HepG2 (cell line): ENCODE results near the gene UCN2. TPM values are rescaled to one million over a fixed set of nuclear protein-coding genes. Genes with fewer than 3 reads are reported as not detected.

Source experiments
- ATAC-seq: fragments of 200-7000 bp; cut with Tn5 transposase; 3 replicates; pipeline ENCODE4 v1.9.1; 2020; ENCODE audit warnings: mild to moderate bottlenecking, moderate library complexity
- BruUV-seq: library from RNA; stranded (reverse); fragments of 400-500 nt; replicated peaks from 2 replicates; lab custom pipeline; 2021; lab: Mats Ljungman, UMichigan
- CTCF ChIA-PET: fragments of 300-600 bp; formaldehyde crosslinking; extraction: SDS; loops from one replicate; lab custom pipeline; 2021; ENCODE audit warnings: low total read pairs, inconsistent platforms, low intra/inter-chr PET ratio; lab: Yijun Ruan, JAX
- POLR2A ChIA-PET: fragments of 350-600 bp; sonication (Branson Sonifier 250); formaldehyde crosslinking; loops from one replicate; lab custom pipeline; 2020; ENCODE audit warnings: antibody characterized with exemption, inconsistent platforms; lab: Yijun Ruan, JAX
- DNase-seq: peaks from one replicate; pipeline ENCODE4 v3.0.0-alpha.2; 2015; ENCODE audit warnings: low spot score
- FAIRE-seq: peaks from 3 replicates; lab custom pipeline; 2011; peaks lifted over from hg19 to GRCh38; lab: Jason Lieb, UNC
- H2AFZ ChIP-seq: one replicate; pipeline ENCODE4 v1.6.1; 2011; ENCODE audit warnings: low read length, inconsistent platforms
- H3K27ac ChIP-seq: fragments of 300-600 bp; 3 replicates; pipeline ENCODE4 v1.8.0; 2011; ENCODE audit warnings: mixed run types, mild to moderate bottlenecking, mixed read lengths, low read length, inconsistent platforms; ENCODE audit not compliant: insufficient read depth; ENCODE audit errors: extremely low read length
- H3K27me3 ChIP-seq, 2 experiments: fragments of 200-600 bp in 1 of 2; 2 replicates in 1 of 2; 3 replicates in 1 of 2; pipeline versions ENCODE4 v1.6.0 to v1.8.0; 2011; ENCODE audit warnings: low read length in 2 of 2, mild to moderate bottlenecking in 2 of 2, moderate library complexity in 2 of 2, inconsistent platforms in 1 of 2; ENCODE audit not compliant: insufficient read depth in 2 of 2, control insufficient read depth in 1 of 2
- H3K36me3 ChIP-seq, 2 experiments: fragments of 200-600 bp in 1 of 2; replicated peaks in 1 of 2; 2 replicates in 1 of 2; 3 replicates in 1 of 2; pipeline versions ENCODE4 v1.5.1 to v1.8.0; 2011; ENCODE audit warnings: low read length in 2 of 2, inconsistent platforms in 1 of 2; ENCODE audit not compliant: insufficient read depth in 2 of 2, control insufficient read depth in 1 of 2
- H3K4me1 ChIP-seq: 2 replicates; pipeline ENCODE4 v1.5.1; 2012; ENCODE audit warnings: low read length, inconsistent platforms; ENCODE audit not compliant: insufficient read depth
- H3K4me2 ChIP-seq: 2 replicates; pipeline ENCODE4 v1.6.0; 2011; ENCODE audit warnings: low read depth, low read length, inconsistent platforms
- H3K4me3 ChIP-seq, 3 experiments: fragments of 200-600 bp in 1 of 3; sonication (generic), shearing (Covaris generic) in 1 of 3; replicated peaks in 1 of 3; 2 replicates each; pipeline ENCODE4 v1.5.1; 2011 to 2016; ENCODE audit warnings: low read length in 3 of 3, inconsistent platforms in 2 of 3, low read depth in 2 of 3, mild to moderate bottlenecking in 2 of 3, control low read depth in 1 of 3, mixed read lengths in 1 of 3; ENCODE audit not compliant: insufficient read depth in 1 of 3
- H3K79me2 ChIP-seq: one replicate; pipeline ENCODE4 v1.6.1; 2011; ENCODE audit warnings: low read length, inconsistent platforms; ENCODE audit not compliant: insufficient read depth
- H3K9ac ChIP-seq: 2 replicates; pipeline ENCODE4 v1.6.0; 2011; ENCODE audit warnings: mild to moderate bottlenecking, low read depth, low read length, inconsistent platforms; ENCODE audit not compliant: insufficient read depth
- H3K9me3 ChIP-seq: 2 replicates; pipeline ENCODE4 v1.5.1; 2012; ENCODE audit warnings: mild to moderate bottlenecking, low read length
- H4K20me1 ChIP-seq: 2 replicates; pipeline ENCODE4 v1.6.0; 2011; ENCODE audit warnings: inconsistent platforms, mild to moderate bottlenecking, low read length, moderate library complexity; ENCODE audit not compliant: insufficient read depth
- AKAP8 ChIP-seq: sonication (generic); formaldehyde crosslinking; IDR thresholded peaks from 2 replicates; pipeline ENCODE4 v1.5.1; 2020; ENCODE audit warnings: mild to moderate bottlenecking, missing genetic modification reagents
- ETV6 ChIP-seq: sonication (generic); formaldehyde crosslinking; conservative IDR thresholded peaks from 2 replicates; pipeline ENCODE4 v1.4.0; 2020; ENCODE audit warnings: missing genetic modification reagents
- HES4 ChIP-seq: sonication (generic); formaldehyde crosslinking; IDR thresholded peaks from 2 replicates; pipeline ENCODE4 v1.9.0; 2021; ENCODE audit warnings: mild to moderate bottlenecking, missing genetic modification reagents, borderline replicate concordance
- REL ChIP-seq: sonication (generic); formaldehyde crosslinking; conservative IDR thresholded peaks from 2 replicates; pipeline ENCODE4 v1.8.0; 2022; ENCODE audit warnings: mild to moderate bottlenecking, missing genetic modification reagents, moderate library complexity
- SYNCRIP ChIP-seq: fragments of 200-400 bp; formaldehyde crosslinking; IDR thresholded peaks from 2 replicates; pipeline ENCODE4 v1.6.1; 2018; ENCODE audit warnings: mild to moderate bottlenecking, low read depth, low read length; ENCODE audit not compliant: insufficient read depth
- TIGD3 ChIP-seq: sonication (generic); formaldehyde crosslinking; IDR thresholded peaks from 2 replicates; pipeline ENCODE4 v1.5.1; 2020; ENCODE audit warnings: mild to moderate bottlenecking, missing genetic modification reagents, borderline replicate concordance
- WIZ ChIP-seq: sonication (generic); formaldehyde crosslinking; IDR thresholded peaks from 2 replicates; pipeline ENCODE4 v1.5.1; 2020; ENCODE audit warnings: mild to moderate bottlenecking, missing genetic modification reagents
- ZNF800 ChIP-seq: sonication (generic); formaldehyde crosslinking; IDR thresholded peaks from 2 replicates; pipeline ENCODE4 v1.4.0; 2020; ENCODE audit warnings: missing genetic modification reagents
- WGBS: methylation state at CpG from one replicate; pipeline ENCODE4 v1.1.6; 2017; ENCODE audit warnings: low lambda C conversion rate; 5-methylcytosine and 5-hydroxymethylcytosine counted together
- in situ Hi-C: cut with HindIII; loops from 2 replicates; pipeline ENCODE4 v1.10.0; 2017; ENCODE audit warnings: low pct_unique_long_range_greater_than_20kb; ENCODE audit not compliant: extremely low pct_ligation_motif_present
- intact Hi-C: fragments of 100-400 bp; cut with micrococcal nuclease; formaldehyde crosslinking; loops from one replicate; pipeline ENCODE4 v1.10.0; 2022; ENCODE audit not compliant: unreplicated experiment
- polyA plus RNA-seq, 8 experiments: library from polyadenylated mRNA; depleted of rRNA in 3 of 8; stranded (reverse) in 7 of 8; unstranded in 1 of 8; fragments of >200 nt; fragmentation: Illumina TruSeq in 4 of 8; extraction: Trizol in 4 of 8; gene quantifications; 2 replicates each; pipeline versions ENCODE4 v1.2.1 to v1.2.3, GENCODE V29; 2011 to 2016; ENCODE audit warnings: low read depth in 4 of 8, missing spikeins in 1 of 8, mixed read lengths in 1 of 8; ENCODE audit not compliant: insufficient read depth in 1 of 8
- total RNA-seq, 5 experiments: library from RNA; depleted of rRNA; stranded (reverse); fragments of >200 nt; fragmentation: Illumina TruSeq; extraction: Trizol; gene quantifications; 2 replicates each; pipeline ENCODE4 v1.2.3, GENCODE V29; 2016; ENCODE audit warnings: low read depth in 1 of 5
- TF ChIP-seq, protein P1 (sequence below): sonication (generic); formaldehyde crosslinking; IDR thresholded peaks from 2 replicates; pipeline ENCODE4 v1.9.0; 2021; ENCODE audit warnings: missing genetic modification reagents, borderline replicate concordance
- TF ChIP-seq, protein P2 (sequence below): sonication (generic); formaldehyde crosslinking; conservative IDR thresholded peaks from 2 replicates; pipeline ENCODE4 v1.4.0; 2020; ENCODE audit warnings: missing genetic modification reagents
- TF ChIP-seq, protein P3 (sequence below): IDR thresholded peaks from 2 replicates; pipeline ENCODE4 v1.6.1; 2016; ENCODE audit warnings: mild to moderate bottlenecking

UCN2 gene
- total and polyA plus RNA-seq, 2 of the 13 experiments (the other 11 are each of a cell fraction or from before 2014, with no cell fraction given), result 0.07 to 1.5 TPM

GRCh38 chr3:48544141-48544540 is 19.4 kb downstream of the UCN2 start:
- TF ChIP-seq REL (CRISPR knock-in tag), result no peak
- TF ChIP-seq AKAP8 (CRISPR knock-in tag), result no peak
- TF ChIP-seq ETV6 (CRISPR knock-in tag), result no peak
- TF ChIP-seq TIGD3 (CRISPR knock-in tag), result no peak
- TF ChIP-seq, protein P1, sequence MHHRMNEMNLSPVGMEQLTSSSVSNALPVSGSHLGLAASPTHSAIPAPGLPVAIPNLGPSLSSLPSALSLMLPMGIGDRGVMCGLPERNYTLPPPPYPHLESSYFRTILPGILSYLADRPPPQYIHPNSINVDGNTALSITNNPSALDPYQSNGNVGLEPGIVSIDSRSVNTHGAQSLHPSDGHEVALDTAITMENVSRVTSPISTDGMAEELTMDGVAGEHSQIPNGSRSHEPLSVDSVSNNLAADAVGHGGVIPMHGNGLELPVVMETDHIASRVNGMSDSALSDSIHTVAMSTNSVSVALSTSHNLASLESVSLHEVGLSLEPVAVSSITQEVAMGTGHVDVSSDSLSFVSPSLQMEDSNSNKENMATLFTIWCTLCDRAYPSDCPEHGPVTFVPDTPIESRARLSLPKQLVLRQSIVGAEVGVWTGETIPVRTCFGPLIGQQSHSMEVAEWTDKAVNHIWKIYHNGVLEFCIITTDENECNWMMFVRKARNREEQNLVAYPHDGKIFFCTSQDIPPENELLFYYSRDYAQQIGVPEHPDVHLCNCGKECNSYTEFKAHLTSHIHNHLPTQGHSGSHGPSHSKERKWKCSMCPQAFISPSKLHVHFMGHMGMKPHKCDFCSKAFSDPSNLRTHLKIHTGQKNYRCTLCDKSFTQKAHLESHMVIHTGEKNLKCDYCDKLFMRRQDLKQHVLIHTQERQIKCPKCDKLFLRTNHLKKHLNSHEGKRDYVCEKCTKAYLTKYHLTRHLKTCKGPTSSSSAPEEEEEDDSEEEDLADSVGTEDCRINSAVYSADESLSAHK, result no peak
- no peak for TF ChIP-seq HES4
- no peak for TF ChIP-seq WIZ
- TF ChIP-seq SYNCRIP, result no peak
- no peak for TF ChIP-seq ZNF800 (CRISPR knock-in tag)
- TF ChIP-seq, protein P2, sequence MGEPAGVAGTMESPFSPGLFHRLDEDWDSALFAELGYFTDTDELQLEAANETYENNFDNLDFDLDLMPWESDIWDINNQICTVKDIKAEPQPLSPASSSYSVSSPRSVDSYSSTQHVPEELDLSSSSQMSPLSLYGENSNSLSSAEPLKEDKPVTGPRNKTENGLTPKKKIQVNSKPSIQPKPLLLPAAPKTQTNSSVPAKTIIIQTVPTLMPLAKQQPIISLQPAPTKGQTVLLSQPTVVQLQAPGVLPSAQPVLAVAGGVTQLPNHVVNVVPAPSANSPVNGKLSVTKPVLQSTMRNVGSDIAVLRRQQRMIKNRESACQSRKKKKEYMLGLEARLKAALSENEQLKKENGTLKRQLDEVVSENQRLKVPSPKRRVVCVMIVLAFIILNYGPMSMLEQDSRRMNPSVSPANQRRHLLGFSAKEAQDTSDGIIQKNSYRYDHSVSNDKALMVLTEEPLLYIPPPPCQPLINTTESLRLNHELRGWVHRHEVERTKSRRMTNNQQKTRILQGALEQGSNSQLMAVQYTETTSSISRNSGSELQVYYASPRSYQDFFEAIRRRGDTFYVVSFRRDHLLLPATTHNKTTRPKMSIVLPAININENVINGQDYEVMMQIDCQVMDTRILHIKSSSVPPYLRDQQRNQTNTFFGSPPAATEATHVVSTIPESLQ (CRISPR knock-in tag), result no peak
- TF ChIP-seq, protein P3, sequence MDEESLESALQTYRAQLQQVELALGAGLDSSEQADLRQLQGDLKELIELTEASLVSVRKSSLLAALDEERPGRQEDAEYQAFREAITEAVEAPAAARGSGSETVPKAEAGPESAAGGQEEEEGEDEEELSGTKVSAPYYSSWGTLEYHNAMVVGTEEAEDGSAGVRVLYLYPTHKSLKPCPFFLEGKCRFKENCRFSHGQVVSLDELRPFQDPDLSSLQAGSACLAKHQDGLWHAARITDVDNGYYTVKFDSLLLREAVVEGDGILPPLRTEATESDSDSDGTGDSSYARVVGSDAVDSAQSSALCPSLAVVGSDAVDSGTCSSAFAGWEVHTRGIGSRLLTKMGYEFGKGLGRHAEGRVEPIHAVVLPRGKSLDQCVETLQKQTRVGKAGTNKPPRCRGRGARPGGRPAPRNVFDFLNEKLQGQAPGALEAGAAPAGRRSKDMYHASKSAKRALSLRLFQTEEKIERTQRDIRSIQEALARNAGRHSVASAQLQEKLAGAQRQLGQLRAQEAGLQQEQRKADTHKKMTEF (CRISPR knock-in tag), result no peak
- no peak for DNase-seq
- Histone ChIP-seq H3K4me1 (peaks cover 17% of the 10 kb centered on the region), H3K9me3 (no peaks in the 10 kb centered on the region), H3K36me3 (peaks cover 37 to 76% of the 10 kb centered on the region in 2 experiments), H3K27me3 (no peaks in the 10 kb centered on the region), H4K20me1 (peaks cover 6% of the 10 kb centered on the region; the same call in 1 of the 2 replicates), H3K79me2 (no peaks in the 10 kb centered on the region), H3K9ac (no peak overlapping the region), H3K4me2 (no peak overlapping the region), H3K4me3 (no peak overlapping the region), H2AFZ (no peak overlapping the region), H3K27ac (no peak overlapping the region)
- ATAC-seq, result no peak
- in situ Hi-C loops, result no loop called here
- BruUV-seq, result no TSS peak
- intact Hi-C loops, result no loop called here
- ChIA-PET CTCF (no interaction called here), POLR2A (no interaction called here)
- WGBS, result 98% methylated on average over 5 of the region's 5 CpGs
- no peak for FAIRE-seq
